CD14-positive monocyte (primary cell): ENCODE measurements around the gene MAMLD1. TPM values are rescaled to one million over a fixed set of nuclear protein-coding genes. Genes with fewer than 3 reads are reported as not detected.

ENCODE experiments used
- DNase-seq, 3 donors: peaks; one replicate each; pipeline ENCODE4 v3.0.0-alpha.2; 2011 to 2022
- H2AFZ ChIP-seq: 2 replicates; pipeline ENCODE4 v1.6.0; 2012; ENCODE audit warnings: mild to moderate bottlenecking, low read depth, low read length, inconsistent platforms; ENCODE audit not compliant: insufficient read depth, poor library complexity, severe bottlenecking
- H3K27ac ChIP-seq, 2 donors: 1 replicate in 1 of 2; 2 replicates in 1 of 2; pipeline ENCODE4 v1.5.1; 2012 to 2013; ENCODE audit warnings: low read length in 2 of 2, control low read depth in 1 of 2, inconsistent platforms in 1 of 2, low read depth in 1 of 2, mild to moderate bottlenecking in 1 of 2
- H3K27me3 ChIP-seq, 2 donors: one replicate each; pipeline versions ENCODE4 v1.6.0 to v1.6.1; 2011 to 2013; ENCODE audit warnings: low read length in 2 of 2; ENCODE audit not compliant: control insufficient read depth in 2 of 2, insufficient read depth in 2 of 2
- H3K36me3 ChIP-seq, 2 donors: replicated peaks in 1 of 2; 1 replicate in 1 of 2; 2 replicates in 1 of 2; pipeline versions ENCODE4 v1.5.1 to v1.6.1; 2012 to 2013; ENCODE audit warnings: low read length in 2 of 2, control low read depth in 1 of 2, inconsistent platforms in 1 of 2, mild to moderate bottlenecking in 1 of 2; ENCODE audit not compliant: insufficient read depth in 2 of 2, control insufficient read depth in 1 of 2
- H3K4me1 ChIP-seq, 2 donors: 1 replicate in 1 of 2; 2 replicates in 1 of 2; pipeline versions ENCODE4 v1.5.1 to v1.6.1; 2012 to 2013; ENCODE audit warnings: low read length in 2 of 2, control low read depth in 1 of 2, inconsistent platforms in 1 of 2, mild to moderate bottlenecking in 1 of 2, moderate library complexity in 1 of 2; ENCODE audit not compliant: insufficient read depth in 2 of 2, control insufficient read depth in 1 of 2
- H3K4me2 ChIP-seq: replicated peaks from 2 replicates; pipeline ENCODE3; 2012; ENCODE audit warnings: low read length, moderate library complexity, mild to moderate bottlenecking; ENCODE audit not compliant: poor library complexity, severe bottlenecking; ENCODE audit errors: extremely low read depth
- H3K4me3 ChIP-seq, 3 experiments: fragments of 200-600 bp in 1 of 3; sonication (generic) in 1 of 3; replicated peaks in 1 of 3; 1 replicate in 2 of 3; 2 replicates in 1 of 3; pipeline ENCODE4 v1.5.1; 2011 to 2013; ENCODE audit warnings: low read length in 3 of 3, mild to moderate bottlenecking in 3 of 3, control low read depth in 2 of 3, low read depth in 2 of 3, inconsistent platforms in 1 of 3, moderate library complexity in 1 of 3
- H3K79me2 ChIP-seq: 2 replicates; pipeline ENCODE4 v1.6.0; 2012; ENCODE audit warnings: mild to moderate bottlenecking, control low read depth, inconsistent platforms, low read length, moderate library complexity; ENCODE audit not compliant: insufficient read depth
- H3K9ac ChIP-seq: 2 replicates; pipeline ENCODE4 v1.6.0; 2017; ENCODE audit warnings: low read length, mild to moderate bottlenecking; ENCODE audit not compliant: insufficient read depth, poor library complexity, severe bottlenecking
- H3K9me3 ChIP-seq, 2 donors: replicated peaks in 1 of 2; 1 replicate in 1 of 2; 2 replicates in 1 of 2; pipeline versions ENCODE4 v1.5.1 to v1.6.1; 2012 to 2013; ENCODE audit warnings: low read length in 2 of 2, control low read depth in 1 of 2; ENCODE audit not compliant: control insufficient read depth in 1 of 2, insufficient read depth in 1 of 2
- H4K20me1 ChIP-seq: 2 replicates; pipeline ENCODE4 v1.6.0; 2012; ENCODE audit warnings: mild to moderate bottlenecking, low read length, control low read depth, moderate library complexity; ENCODE audit not compliant: insufficient read depth
- H3K27ac Mint-ChIP-seq, 7 donors: one replicate each; pipeline ENCODE4 v1.8.0; 2020; ENCODE audit warnings: mild to moderate bottlenecking in 7 of 7, mixed read lengths in 7 of 7, moderate library complexity in 6 of 7, inconsistent platforms in 2 of 7
- H3K27me3 Mint-ChIP-seq, 3 donors: one replicate each; pipeline ENCODE4 v1.8.0; 2021 to 2022; ENCODE audit warnings: low read depth in 3 of 3, mild to moderate bottlenecking in 3 of 3, mixed read lengths in 3 of 3, moderate library complexity in 3 of 3, inconsistent platforms in 1 of 3
- H3K36me3 Mint-ChIP-seq, 2 donors: one replicate each; pipeline ENCODE4 v1.8.0; 2020; ENCODE audit warnings: mixed read lengths in 2 of 2, inconsistent platforms in 1 of 2, mild to moderate bottlenecking in 1 of 2
- H3K4me1 Mint-ChIP-seq: one replicate; pipeline ENCODE4 v1.8.0; 2020; ENCODE audit warnings: mild to moderate bottlenecking, mixed read lengths
- H3K4me3 Mint-ChIP-seq, 2 donors: one replicate each; pipeline ENCODE4 v1.8.0; 2020; ENCODE audit warnings: mild to moderate bottlenecking in 2 of 2, mixed read lengths in 2 of 2, moderate library complexity in 1 of 2
- H3K9me3 Mint-ChIP-seq, 7 donors: one replicate each; pipeline ENCODE4 v1.8.0; 2020 to 2022; ENCODE audit warnings: mixed read lengths in 7 of 7, mild to moderate bottlenecking in 6 of 7, moderate library complexity in 6 of 7, inconsistent platforms in 2 of 7
- CTCF ChIP-seq: fragments of 200-600 bp; IDR thresholded peaks from one replicate; pipeline ENCODE4 v1.8.0; 2022; ENCODE audit warnings: antibody characterized with exemption, mild to moderate bottlenecking
- WGBS: methylation state at CpG from one replicate; pipeline ENCODE4 v1.1.5; 2013; ENCODE audit warnings: missing lambda C conversion rate; ENCODE audit not compliant: insufficient coverage; 5-methylcytosine and 5-hydroxymethylcytosine counted together
- intact Hi-C, 2 donors: fragments of 100-400 bp; cut with micrococcal nuclease; formaldehyde crosslinking; loops; one replicate each; pipeline versions ENCODE4 v1.15.0 to v1.15.1; 2023
- polyA plus RNA-seq, 3 donors: library from polyadenylated mRNA; depleted of rRNA in 1 of 3; unstranded in 2 of 3; stranded (reverse) in 1 of 3; fragments of 300-500 nt in 2 of 3; fragments of >200 nt in 1 of 3; fragmentation: Illumina TruSeq in 2 of 3; gene quantifications; 1 replicate in 2 of 3; 2 replicates in 1 of 3; pipeline ENCODE4 v1.2.3, GENCODE V29; 2012 to 2021

Gene MAMLD1
- polyA plus RNA-seq, 3 donors, result not detected

GRCh38 chrX:150477371-150477770 lies 114.3 kb downstream of the MAMLD1 start:
- peak in 1 of 3 donors; percentile 1 for DNase-seq
- peaks cover 19% of the 10 kb centered on the region for H3K4me1 Mint-ChIP-seq

More at GRCh38 chrX:150477371-150477770, 114.3 kb downstream of the MAMLD1 start:
- H3K36me3 ChIP-seq, result no peaks in the 10 kb centered on the region
- WGBS, result 16% methylated on average over 4 of the region's 10 CpGs
- no peaks in the 10 kb centered on the region for H3K79me2 ChIP-seq
- no peaks in the 10 kb centered on the region for H3K27me3 ChIP-seq
- no peak for TF ChIP-seq CTCF
- no peaks in the 10 kb centered on the region for H4K20me1 ChIP-seq
- no peak overlapping the region for H3K4me2 ChIP-seq
- H2AFZ ChIP-seq, result no peak overlapping the region
- peak overlapping the region in 1 of 7 donors; percentile 5 for H3K27ac Mint-ChIP-seq
- H3K36me3 Mint-ChIP-seq, result no peaks in the 10 kb centered on the region
- no peaks in the 10 kb centered on the region for H3K9me3 Mint-ChIP-seq
- H3K4me3 ChIP-seq, result no peak overlapping the region
- H3K27ac ChIP-seq, result no peak overlapping the region
- H3K4me1 ChIP-seq, result peaks cover 7 to 11% of the 10 kb centered on the region in 2 donors
- peaks cover 0 to 6% (median 1%) of the 10 kb centered on the region in 3 donors for H3K27me3 Mint-ChIP-seq
- H3K9ac ChIP-seq, result no peak overlapping the region
- intact Hi-C loops, result loop anchor here in 1 of 2 donors (10.0 kb wide), 1 partner anchor 113 kb away; the partner anchor contains the start of gene MAMLD1
- H3K9me3 ChIP-seq, result no peaks in the 10 kb centered on the region
- no peak overlapping the region for H3K4me3 Mint-ChIP-seq
